H1 (cell line): ENCODE data around the gene KCNH1.

Source experiments
- BRCA1 ChIP-seq: IDR thresholded peaks from 2 replicates; pipeline ENCODE4 v1.6.1; 2012; ENCODE audit warnings: low read depth, low read length, improper control_type of control experiment
- EGR1 ChIP-seq: IDR thresholded peaks from 2 replicates; pipeline ENCODE4 v1.6.1; 2011; ENCODE audit warnings: low read depth, low read length, borderline replicate concordance
- POLR2A ChIP-seq, 2 experiments: IDR thresholded peaks; 1 replicate in 1 of 2; 2 replicates in 1 of 2; pipeline ENCODE4 v1.6.1; 2011; ENCODE audit warnings: low read depth in 2 of 2, low read length in 2 of 2, mild to moderate bottlenecking in 2 of 2; ENCODE audit errors: control extremely low read depth in 1 of 2
- POLR2AphosphoS5 ChIP-seq: IDR thresholded peaks from 2 replicates; pipeline ENCODE4 v1.6.1; 2011; ENCODE audit warnings: low read depth, low read length
- SRF ChIP-seq: IDR thresholded peaks from 2 replicates; pipeline ENCODE4 v1.6.1; 2011; ENCODE audit warnings: mild to moderate bottlenecking, low read depth, low read length, moderate library complexity
- TEAD4 ChIP-seq: IDR thresholded peaks from 2 replicates; pipeline ENCODE4 v1.6.1; 2012; ENCODE audit warnings: low read depth, low read length, inconsistent platforms, mixed read lengths
- TF ChIP-seq, protein P1 (sequence below): fragments of 300-600 bp; sonication (generic); IDR thresholded peaks from 2 replicates; pipeline ENCODE4 v1.7.1; 2012; ENCODE audit warnings: low read length, moderate library complexity, mild to moderate bottlenecking, inconsistent platforms; ENCODE audit not compliant: insufficient replicate concordance

DNA sequence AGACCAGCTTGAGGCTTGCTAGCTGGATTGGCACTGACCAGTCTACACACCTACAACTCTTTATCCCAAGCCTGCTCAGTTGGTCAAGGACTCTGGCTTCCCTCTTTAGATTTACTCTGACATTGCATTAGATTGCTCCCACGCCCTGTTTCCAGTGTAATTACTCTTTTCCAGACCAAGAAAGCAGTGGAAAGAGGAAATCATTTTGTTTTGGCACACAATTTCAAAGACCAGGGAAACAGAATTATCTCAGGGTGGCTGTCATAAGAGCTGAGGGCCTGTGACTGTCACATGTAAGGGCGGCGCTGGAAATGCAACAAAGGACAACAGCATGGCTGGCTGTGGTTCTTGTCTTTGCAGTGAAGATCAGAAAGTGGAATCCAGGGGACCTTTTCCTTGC is 502.5 kb downstream of the KCNH1 start:
- TF ChIP-seq, protein P1, sequence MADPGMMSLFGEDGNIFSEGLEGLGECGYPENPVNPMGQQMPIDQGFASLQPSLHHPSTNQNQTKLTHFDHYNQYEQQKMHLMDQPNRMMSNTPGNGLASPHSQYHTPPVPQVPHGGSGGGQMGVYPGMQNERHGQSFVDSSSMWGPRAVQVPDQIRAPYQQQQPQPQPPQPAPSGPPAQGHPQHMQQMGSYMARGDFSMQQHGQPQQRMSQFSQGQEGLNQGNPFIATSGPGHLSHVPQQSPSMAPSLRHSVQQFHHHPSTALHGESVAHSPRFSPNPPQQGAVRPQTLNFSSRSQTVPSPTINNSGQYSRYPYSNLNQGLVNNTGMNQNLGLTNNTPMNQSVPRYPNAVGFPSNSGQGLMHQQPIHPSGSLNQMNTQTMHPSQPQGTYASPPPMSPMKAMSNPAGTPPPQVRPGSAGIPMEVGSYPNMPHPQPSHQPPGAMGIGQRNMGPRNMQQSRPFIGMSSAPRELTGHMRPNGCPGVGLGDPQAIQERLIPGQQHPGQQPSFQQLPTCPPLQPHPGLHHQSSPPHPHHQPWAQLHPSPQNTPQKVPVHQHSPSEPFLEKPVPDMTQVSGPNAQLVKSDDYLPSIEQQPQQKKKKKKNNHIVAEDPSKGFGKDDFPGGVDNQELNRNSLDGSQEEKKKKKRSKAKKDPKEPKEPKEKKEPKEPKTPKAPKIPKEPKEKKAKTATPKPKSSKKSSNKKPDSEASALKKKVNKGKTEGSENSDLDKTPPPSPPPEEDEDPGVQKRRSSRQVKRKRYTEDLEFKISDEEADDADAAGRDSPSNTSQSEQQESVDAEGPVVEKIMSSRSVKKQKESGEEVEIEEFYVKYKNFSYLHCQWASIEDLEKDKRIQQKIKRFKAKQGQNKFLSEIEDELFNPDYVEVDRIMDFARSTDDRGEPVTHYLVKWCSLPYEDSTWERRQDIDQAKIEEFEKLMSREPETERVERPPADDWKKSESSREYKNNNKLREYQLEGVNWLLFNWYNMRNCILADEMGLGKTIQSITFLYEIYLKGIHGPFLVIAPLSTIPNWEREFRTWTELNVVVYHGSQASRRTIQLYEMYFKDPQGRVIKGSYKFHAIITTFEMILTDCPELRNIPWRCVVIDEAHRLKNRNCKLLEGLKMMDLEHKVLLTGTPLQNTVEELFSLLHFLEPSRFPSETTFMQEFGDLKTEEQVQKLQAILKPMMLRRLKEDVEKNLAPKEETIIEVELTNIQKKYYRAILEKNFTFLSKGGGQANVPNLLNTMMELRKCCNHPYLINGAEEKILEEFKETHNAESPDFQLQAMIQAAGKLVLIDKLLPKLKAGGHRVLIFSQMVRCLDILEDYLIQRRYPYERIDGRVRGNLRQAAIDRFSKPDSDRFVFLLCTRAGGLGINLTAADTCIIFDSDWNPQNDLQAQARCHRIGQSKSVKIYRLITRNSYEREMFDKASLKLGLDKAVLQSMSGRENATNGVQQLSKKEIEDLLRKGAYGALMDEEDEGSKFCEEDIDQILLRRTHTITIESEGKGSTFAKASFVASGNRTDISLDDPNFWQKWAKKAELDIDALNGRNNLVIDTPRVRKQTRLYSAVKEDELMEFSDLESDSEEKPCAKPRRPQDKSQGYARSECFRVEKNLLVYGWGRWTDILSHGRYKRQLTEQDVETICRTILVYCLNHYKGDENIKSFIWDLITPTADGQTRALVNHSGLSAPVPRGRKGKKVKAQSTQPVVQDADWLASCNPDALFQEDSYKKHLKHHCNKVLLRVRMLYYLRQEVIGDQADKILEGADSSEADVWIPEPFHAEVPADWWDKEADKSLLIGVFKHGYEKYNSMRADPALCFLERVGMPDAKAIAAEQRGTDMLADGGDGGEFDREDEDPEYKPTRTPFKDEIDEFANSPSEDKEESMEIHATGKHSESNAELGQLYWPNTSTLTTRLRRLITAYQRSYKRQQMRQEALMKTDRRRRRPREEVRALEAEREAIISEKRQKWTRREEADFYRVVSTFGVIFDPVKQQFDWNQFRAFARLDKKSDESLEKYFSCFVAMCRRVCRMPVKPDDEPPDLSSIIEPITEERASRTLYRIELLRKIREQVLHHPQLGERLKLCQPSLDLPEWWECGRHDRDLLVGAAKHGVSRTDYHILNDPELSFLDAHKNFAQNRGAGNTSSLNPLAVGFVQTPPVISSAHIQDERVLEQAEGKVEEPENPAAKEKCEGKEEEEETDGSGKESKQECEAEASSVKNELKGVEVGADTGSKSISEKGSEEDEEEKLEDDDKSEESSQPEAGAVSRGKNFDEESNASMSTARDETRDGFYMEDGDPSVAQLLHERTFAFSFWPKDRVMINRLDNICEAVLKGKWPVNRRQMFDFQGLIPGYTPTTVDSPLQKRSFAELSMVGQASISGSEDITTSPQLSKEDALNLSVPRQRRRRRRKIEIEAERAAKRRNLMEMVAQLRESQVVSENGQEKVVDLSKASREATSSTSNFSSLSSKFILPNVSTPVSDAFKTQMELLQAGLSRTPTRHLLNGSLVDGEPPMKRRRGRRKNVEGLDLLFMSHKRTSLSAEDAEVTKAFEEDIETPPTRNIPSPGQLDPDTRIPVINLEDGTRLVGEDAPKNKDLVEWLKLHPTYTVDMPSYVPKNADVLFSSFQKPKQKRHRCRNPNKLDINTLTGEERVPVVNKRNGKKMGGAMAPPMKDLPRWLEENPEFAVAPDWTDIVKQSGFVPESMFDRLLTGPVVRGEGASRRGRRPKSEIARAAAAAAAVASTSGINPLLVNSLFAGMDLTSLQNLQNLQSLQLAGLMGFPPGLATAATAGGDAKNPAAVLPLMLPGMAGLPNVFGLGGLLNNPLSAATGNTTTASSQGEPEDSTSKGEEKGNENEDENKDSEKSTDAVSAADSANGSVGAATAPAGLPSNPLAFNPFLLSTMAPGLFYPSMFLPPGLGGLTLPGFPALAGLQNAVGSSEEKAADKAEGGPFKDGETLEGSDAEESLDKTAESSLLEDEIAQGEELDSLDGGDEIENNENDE = no peak
- TF ChIP-seq POLR2A (IDR thresholded peaks at IDR 0.05; ENCODE audit: control extremely low read depth in 1 of 2, low read depth in 2 of 2, low read length in 2 of 2) = no peak
- TF ChIP-seq TEAD4 = no peak
- no peak for TF ChIP-seq SRF
- no peak for TF ChIP-seq EGR1
- TF ChIP-seq BRCA1 = no peak
- TF ChIP-seq POLR2AphosphoS5 = no peak
